GM19238 (cell line): ENCODE data around the gene HCFC1R1.

Source experiments
- DNase-seq: peaks from one replicate; pipeline ENCODE4 v3.0.0; 2011; ENCODE audit warnings: low spot score; ENCODE audit not compliant: insufficient read length

The HCFC1R1 gene

DNA sequence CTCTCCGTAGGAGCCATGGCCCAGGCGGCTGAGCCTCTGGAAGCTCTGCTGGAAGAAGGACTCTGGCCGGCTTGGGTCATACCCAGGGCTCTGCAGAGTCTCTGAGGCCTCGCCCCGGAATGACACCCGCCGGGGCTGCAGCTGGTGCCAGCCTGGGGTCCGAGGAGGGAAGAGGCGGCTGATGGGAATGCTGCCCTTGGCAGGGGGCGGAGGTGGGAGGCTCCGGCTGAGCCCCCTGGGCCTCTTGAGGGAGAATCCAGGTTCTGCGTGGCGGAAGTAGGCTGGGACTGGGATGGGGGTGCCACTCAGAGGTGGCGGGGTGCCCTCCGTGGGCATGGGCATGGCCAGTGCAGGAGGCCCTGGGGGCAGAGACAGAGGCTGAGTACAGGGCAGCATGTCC, 47.1 kb downstream of the HCFC1R1 start:
- DNase-seq, result no peak

DNA sequence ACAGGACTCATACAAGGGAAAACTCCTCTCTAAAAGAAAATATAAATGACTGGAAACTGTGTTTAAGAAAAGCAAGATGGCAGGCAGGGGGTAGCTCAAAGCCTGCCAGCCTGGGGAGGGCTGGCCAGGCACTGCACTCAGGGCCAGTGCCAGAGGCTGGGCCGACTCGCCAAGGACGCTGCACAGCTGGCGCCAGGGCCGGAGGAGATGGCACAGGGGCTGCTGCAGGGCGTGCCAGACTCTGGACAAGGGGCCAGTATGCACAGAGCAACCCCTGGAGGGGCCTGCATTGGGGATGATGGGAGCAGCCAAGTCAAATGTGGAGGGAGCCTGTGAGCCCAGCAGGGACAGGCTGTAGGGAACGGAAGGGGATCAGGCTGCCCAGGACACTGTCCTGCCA, 47.5 kb downstream of the HCFC1R1 start:
- DNase-seq, result no peak

DNA sequence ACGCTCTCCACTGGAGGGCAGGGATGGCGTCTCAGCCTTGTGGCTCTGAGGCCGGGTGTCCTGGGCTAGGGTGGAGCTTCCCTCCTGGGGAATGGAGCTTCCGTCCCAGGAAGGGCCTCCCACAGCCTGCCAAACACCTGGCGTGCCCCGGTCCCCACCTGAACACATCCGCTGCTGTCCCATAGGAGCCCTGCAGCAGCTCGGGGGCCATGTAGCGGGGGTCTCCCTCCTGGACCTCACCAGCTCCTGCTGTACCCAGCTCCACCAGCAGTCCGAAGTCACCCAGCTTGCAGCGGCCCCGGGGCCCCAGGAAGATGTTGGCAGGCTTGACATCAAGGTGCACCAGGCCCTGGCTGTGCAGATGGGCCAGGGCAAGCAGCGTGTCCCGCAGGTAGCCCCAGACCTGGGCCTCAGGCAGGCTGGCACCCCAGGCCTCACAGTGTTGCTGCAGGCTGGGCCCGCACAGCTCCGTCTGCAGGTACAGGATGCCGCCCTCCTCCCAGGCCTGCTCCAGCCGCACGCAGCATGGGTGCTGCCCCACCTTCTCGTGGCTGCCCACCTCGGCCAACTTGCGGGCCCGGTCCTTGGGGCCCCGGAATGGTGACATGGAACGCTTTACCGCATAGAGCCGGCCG, 48.5 kb downstream of the HCFC1R1 start:
- no peak for DNase-seq

DNA sequence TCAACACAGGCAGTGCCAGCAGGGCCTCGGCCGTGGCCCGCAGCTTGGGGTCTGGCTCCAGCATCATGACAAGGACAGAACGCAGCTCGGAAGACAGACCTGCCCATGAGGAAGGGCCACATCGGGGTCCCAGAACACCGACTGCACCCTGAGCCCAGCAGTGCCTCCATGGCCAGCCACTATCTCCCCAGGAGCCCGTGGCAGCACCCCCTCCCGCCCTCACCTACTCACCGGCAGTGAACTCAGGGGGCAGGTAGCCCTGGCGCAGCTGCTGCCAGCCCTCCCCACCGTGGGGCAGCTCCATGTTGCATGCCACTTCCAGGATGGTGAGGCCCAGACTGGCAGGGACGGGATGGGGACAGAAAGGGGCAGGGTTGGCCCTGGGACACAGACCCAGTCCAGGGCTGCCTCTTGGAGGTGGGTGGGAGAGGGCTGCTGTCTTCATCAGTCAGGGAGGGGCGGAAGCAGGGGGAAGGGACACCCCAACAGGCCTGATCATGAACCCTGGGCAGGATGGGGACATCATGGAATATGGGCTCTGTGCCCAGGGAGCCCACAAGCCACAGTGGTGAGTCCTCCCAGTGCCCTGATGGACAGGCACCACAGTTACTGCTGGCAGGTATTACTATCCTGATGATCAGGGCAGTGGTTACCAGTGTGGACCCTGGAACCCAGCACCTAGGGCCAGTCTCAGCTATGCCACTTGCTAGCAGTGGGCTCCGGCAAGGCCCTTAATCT, 49.3 kb downstream of the HCFC1R1 start:
- DNase-seq, result no peak

DNA sequence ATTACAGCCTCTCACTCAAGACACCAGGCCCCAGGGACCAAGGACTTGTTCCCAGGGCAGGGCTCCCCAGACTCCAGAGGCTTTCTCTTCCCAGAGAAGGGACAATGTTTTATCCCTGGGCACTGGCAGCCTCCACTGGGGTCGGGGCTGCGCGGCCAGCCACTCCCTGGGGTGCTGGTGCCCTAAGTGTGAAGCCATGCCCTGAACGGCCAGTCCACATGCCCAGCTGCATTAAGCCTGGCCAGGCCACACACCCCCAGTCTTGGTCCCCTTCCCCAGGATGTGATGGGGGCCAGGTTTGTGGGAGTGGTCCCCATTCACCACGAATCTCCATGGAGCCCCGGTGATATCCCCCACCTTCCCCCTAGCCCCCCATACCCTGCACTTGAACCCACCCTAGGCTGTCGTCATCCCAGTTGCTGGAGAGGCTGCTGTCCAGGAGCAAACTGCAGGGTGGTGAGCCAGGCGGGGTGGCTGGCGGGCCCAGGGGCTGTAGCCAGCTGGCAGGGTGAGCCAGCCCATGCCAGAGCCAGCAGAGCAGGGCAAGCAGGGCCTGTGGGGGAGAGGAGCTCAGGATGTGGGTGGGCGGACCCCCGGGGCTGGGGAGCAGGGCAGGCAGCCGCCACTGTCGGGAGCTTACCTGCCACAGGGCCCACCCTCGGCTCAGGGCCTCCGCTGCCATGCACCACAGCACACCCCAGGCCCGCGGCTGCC, 50.0 kb downstream of the HCFC1R1 start:
- DNase-seq, result no peak

DNA sequence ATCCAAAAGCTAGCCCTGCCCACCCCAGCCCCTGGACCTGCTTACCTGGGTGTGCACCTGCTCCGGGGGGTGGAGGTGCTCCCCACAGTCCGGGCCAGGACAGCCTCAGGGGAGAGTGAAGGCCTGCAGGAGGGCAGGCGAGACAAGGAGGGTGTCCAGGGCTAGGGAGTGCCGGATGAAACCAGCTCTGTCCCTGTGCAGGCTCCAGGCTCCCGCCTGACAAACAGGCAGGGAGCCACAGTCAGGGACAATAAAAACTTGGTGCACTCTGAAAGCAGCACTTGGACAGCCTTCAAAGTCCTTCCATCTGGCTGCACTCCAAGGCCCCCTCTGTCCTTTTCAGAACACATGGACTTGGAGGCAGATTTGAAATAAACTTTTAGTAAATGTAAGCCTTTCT, 50.6 kb downstream of the HCFC1R1 start:
- DNase-seq, result no peak
